Vagina (tissue), 2 donors: ENCODE data around the gene ACTN4.

Experiments used
- POLR2A ChIP-seq, 2 donors: fragments of 450-650 bp; IDR thresholded peaks; one replicate each; pipeline ENCODE4 v1.6.1; 2017; ENCODE audit warnings: antibody characterized with exemption in 2 of 2, mild to moderate bottlenecking in 2 of 2, moderate library complexity in 2 of 2
- POLR2AphosphoS5 ChIP-seq, 2 donors: sonication (generic); formaldehyde crosslinking; IDR thresholded peaks; one replicate each; pipeline ENCODE4 v1.9.0; 2017; ENCODE audit warnings: antibody characterized with exemption in 2 of 2, mild to moderate bottlenecking in 2 of 2, low read depth in 1 of 2; ENCODE audit not compliant: insufficient read depth in 1 of 2
- TF ChIP-seq, protein P1 (sequence below), 3 experiments: fragments of 450-650 bp in 2 of 3; fragments of 200-600 bp in 1 of 3; sonication (generic) in 1 of 3; IDR thresholded peaks; one replicate each; pipeline ENCODE4 v1.5.1; 2017 to 2019; ENCODE audit warnings: antibody characterized with exemption in 3 of 3, mild to moderate bottlenecking in 2 of 3, moderate library complexity in 2 of 3

DNA sequence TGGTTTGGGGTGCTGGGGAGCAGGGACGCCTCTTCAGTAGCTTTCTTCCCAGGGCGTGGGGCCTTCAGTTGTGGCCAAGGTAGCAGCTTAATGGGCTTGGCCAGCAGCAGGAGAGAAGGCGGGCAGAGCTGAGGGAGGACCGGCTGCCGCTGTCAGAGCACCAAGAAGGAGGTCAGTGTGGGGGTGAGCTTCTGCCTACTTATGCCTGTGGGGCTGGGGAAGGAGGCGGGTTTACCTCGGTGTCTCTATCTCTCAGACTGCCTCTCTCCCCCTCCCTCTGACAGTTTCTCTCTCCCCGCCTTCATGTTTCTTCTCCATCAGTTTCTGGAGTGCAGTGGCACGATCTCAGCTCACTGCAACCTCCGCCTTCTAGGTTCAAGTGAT is 96.8 kb downstream of the ACTN4 start, which contains the start of gene CAPN12:
- TF ChIP-seq, protein P1, sequence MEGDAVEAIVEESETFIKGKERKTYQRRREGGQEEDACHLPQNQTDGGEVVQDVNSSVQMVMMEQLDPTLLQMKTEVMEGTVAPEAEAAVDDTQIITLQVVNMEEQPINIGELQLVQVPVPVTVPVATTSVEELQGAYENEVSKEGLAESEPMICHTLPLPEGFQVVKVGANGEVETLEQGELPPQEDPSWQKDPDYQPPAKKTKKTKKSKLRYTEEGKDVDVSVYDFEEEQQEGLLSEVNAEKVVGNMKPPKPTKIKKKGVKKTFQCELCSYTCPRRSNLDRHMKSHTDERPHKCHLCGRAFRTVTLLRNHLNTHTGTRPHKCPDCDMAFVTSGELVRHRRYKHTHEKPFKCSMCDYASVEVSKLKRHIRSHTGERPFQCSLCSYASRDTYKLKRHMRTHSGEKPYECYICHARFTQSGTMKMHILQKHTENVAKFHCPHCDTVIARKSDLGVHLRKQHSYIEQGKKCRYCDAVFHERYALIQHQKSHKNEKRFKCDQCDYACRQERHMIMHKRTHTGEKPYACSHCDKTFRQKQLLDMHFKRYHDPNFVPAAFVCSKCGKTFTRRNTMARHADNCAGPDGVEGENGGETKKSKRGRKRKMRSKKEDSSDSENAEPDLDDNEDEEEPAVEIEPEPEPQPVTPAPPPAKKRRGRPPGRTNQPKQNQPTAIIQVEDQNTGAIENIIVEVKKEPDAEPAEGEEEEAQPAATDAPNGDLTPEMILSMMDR (IDR thresholded peaks at IDR 0.05), result no peak
- TF ChIP-seq POLR2A (IDR thresholded peaks at IDR 0.05) (no peak), POLR2AphosphoS5 (IDR thresholded peaks at IDR 0.05; ENCODE audit: insufficient read depth in 1 of 2, low read depth in 1 of 2) (no peak)
